BLaER1 (cell line): ENCODE results near the gene IDE.
"Not testable (repeated sequence)": the region's sequence is repeated elsewhere in the genome, so short reads cannot be mapped to it uniquely, and the experiment has no call there.

Source experiments
- H3K27ac ChIP-seq: shearing (Covaris generic); formaldehyde crosslinking; 2 replicates; pipeline ENCODE4 v1.8.1; 2022
- H3K27me3 ChIP-seq: shearing (Covaris generic); formaldehyde crosslinking; 2 replicates; pipeline ENCODE4 v1.8.1; 2022
- H3K36me3 ChIP-seq: shearing (Covaris generic); formaldehyde crosslinking; 2 replicates; pipeline ENCODE4 v1.8.1; 2022
- H3K4me1 ChIP-seq: shearing (Covaris generic); formaldehyde crosslinking; 2 replicates; pipeline ENCODE4 v1.8.1; 2022
- H3K4me2 ChIP-seq: shearing (Covaris generic); formaldehyde crosslinking; 2 replicates; pipeline ENCODE4 v1.8.1; 2022
- H3K4me3 ChIP-seq: shearing (Covaris generic); formaldehyde crosslinking; 2 replicates; pipeline ENCODE4 v1.8.1; 2022
- H3K9ac ChIP-seq: shearing (Covaris generic); formaldehyde crosslinking; 2 replicates; pipeline ENCODE4 v1.8.1; 2022
- H3K9me3 ChIP-seq: shearing (Covaris generic); formaldehyde crosslinking; 2 replicates; pipeline ENCODE4 v1.8.1; 2022
- H4K20me1 ChIP-seq: shearing (Covaris generic); formaldehyde crosslinking; 2 replicates; pipeline ENCODE4 v1.8.1; 2022
- Cebpa-rat ChIP-seq: shearing (Covaris generic); IDR thresholded peaks from 2 replicates; pipeline ENCODE4 v1.8.1; 2022

The IDE gene

GRCh38 chr10:92408017-92408361 is 165.9 kb downstream of the IDE start:
- H3K4me3 ChIP-seq, result no peak overlapping the region
- H3K9me3 ChIP-seq, result no peaks in the 10 kb centered on the region
- no peak for TF ChIP-seq Cebpa-rat
- H3K27me3 ChIP-seq, result no peaks in the 10 kb centered on the region
- H3K4me2 ChIP-seq, result no peak overlapping the region
- H4K20me1 ChIP-seq, result no peaks in the 10 kb centered on the region
- no peaks in the 10 kb centered on the region for H3K36me3 ChIP-seq
- H3K9ac ChIP-seq, result no peak overlapping the region
- H3K27ac ChIP-seq, result no peak overlapping the region
- H3K4me1 ChIP-seq, result no peaks in the 10 kb centered on the region

- Histone ChIP-seq H3K4me3 (no peak overlapping the region), H3K27me3 (no peaks in the 10 kb centered on the region), H3K9me3 (no peaks in the 10 kb centered on the region), H3K36me3 (no peaks in the 10 kb centered on the region), H4K20me1 (no peaks in the 10 kb centered on the region), H3K4me1 (no peaks in the 10 kb centered on the region), H3K27ac (no peak overlapping the region), H3K9ac (no peak overlapping the region), H3K4me2 (no peak overlapping the region)
- no peak for TF ChIP-seq Cebpa-rat
Observed at GRCh38 chr10:92407305-92408016, 166.4 kb downstream of the IDE start.

- no peak for TF ChIP-seq Cebpa-rat
- H3K4me2 ChIP-seq, result no peak overlapping the region
- H4K20me1 ChIP-seq, result no peaks in the 10 kb centered on the region
Observed at GRCh38 chr10:92405419-92405924, 168.4 kb downstream of the IDE start.

GRCh38 chr10:92404612-92405418 is 169.1 kb downstream of the IDE start:
- no peaks in the 10 kb centered on the region for H3K27me3 ChIP-seq
- no peak overlapping the region for H3K4me3 ChIP-seq
- H3K9me3 ChIP-seq, result no peaks in the 10 kb centered on the region
- H3K4me2 ChIP-seq, result no peak overlapping the region
- H3K27ac ChIP-seq, result no peak overlapping the region
- H3K36me3 ChIP-seq, result no peaks in the 10 kb centered on the region
- no peaks in the 10 kb centered on the region for H3K4me1 ChIP-seq
- no peak overlapping the region for H3K9ac ChIP-seq
- no peak for TF ChIP-seq Cebpa-rat
- H4K20me1 ChIP-seq, result no peaks in the 10 kb centered on the region

More at GRCh38 chr10:92405419-92405924, 168.4 kb downstream of the IDE start:
- no peaks in the 10 kb centered on the region for H3K27me3 ChIP-seq
- H3K27ac ChIP-seq, result no peak overlapping the region
- no peaks in the 10 kb centered on the region for H3K36me3 ChIP-seq
- H3K4me3 ChIP-seq, result no peak overlapping the region
- no peaks in the 10 kb centered on the region for H3K9me3 ChIP-seq
- H3K4me1 ChIP-seq, result no peaks in the 10 kb centered on the region
- no peak overlapping the region for H3K9ac ChIP-seq

GRCh38 chr10:92402234-92402633 is 171.7 kb downstream of the IDE start:
- H3K9me3 ChIP-seq, H3K4me2 ChIP-seq, H4K20me1 ChIP-seq, H3K4me3 ChIP-seq, H3K27me3 ChIP-seq, H3K4me1 ChIP-seq, H3K9ac ChIP-seq, H3K36me3 ChIP-seq, H3K27ac ChIP-seq: not testable (repeated sequence)
